RWPE2 (cell line): ENCODE data around the gene C12orf76.

Experiments
- ATAC-seq: fragments of 200-7000 bp; cut with Tn5 transposase; 3 replicates; pipeline ENCODE4 v1.9.1; 2021; ENCODE audit warnings: low read depth
- DNase-seq: peaks from one replicate; pipeline ENCODE4 v3.0.0-alpha.2; 2020; ENCODE audit warnings: low spot score
- H3K27ac ChIP-seq: fragments of 450-650 bp; 2 replicates; pipeline ENCODE4 v1.5.1; 2017; ENCODE audit warnings: mild to moderate bottlenecking; ENCODE audit not compliant: poor library complexity, severe bottlenecking
- H3K27me3 ChIP-seq: fragments of 250-450 bp; sonication (Bioruptor Pico); 2 replicates; pipeline ENCODE4 v1.5.1; 2021; ENCODE audit warnings: mild to moderate bottlenecking, moderate library complexity; ENCODE audit not compliant: insufficient read depth, poor library complexity, severe bottlenecking
- H3K36me3 ChIP-seq: fragments of 250-450 bp; sonication (Bioruptor Pico); 2 replicates; pipeline ENCODE4 v1.5.1; 2020; ENCODE audit warnings: low read depth, mild to moderate bottlenecking, moderate library complexity
- H3K4me1 ChIP-seq: fragments of 250-450 bp; sonication (Bioruptor Pico); 2 replicates; pipeline ENCODE4 v1.5.1; 2021; ENCODE audit warnings: mild to moderate bottlenecking, moderate library complexity; ENCODE audit not compliant: insufficient read depth, poor library complexity, severe bottlenecking
- H3K4me3 ChIP-seq: fragments of 250-450 bp; sonication (Bioruptor Pico); 2 replicates; pipeline ENCODE4 v1.5.1; 2021; ENCODE audit warnings: mild to moderate bottlenecking, moderate library complexity; ENCODE audit not compliant: severe bottlenecking
- H3K9me3 ChIP-seq: fragments of 250-450 bp; sonication (Bioruptor Pico); 2 replicates; pipeline ENCODE4 v1.5.1; 2021; ENCODE audit warnings: mild to moderate bottlenecking, moderate library complexity; ENCODE audit not compliant: severe bottlenecking
- CTCF ChIP-seq: fragments of 450-650 bp; IDR thresholded peaks from one replicate; pipeline ENCODE4 v1.5.1; 2017; ENCODE audit warnings: mild to moderate bottlenecking, moderate library complexity; ENCODE audit not compliant: poor library complexity, severe bottlenecking

The C12orf76 gene

GRCh38 chr12:110002676-110003515 is 45.4 kb downstream of the C12orf76 start:
- peaks cover 9% of the 10 kb centered on the region; the same call in 1 of the 2 replicates for H3K36me3 ChIP-seq
- no peaks in the 10 kb centered on the region for H3K9me3 ChIP-seq
- H3K4me3 ChIP-seq, result no peak overlapping the region
- no peaks in the 10 kb centered on the region for H3K27me3 ChIP-seq
- peak; percentile 51 for ATAC-seq
- peak overlapping the region; percentile 91 for H3K27ac ChIP-seq
- H3K4me1 ChIP-seq, result peaks cover 34% of the 10 kb centered on the region
- peak; percentile 67 for DNase-seq
- TF ChIP-seq CTCF, result no peak

- Histone ChIP-seq H3K4me3 (no peak overlapping the region), H3K27me3 (no peaks in the 10 kb centered on the region), H3K4me1 (peaks cover 34% of the 10 kb centered on the region), H3K27ac (peak overlapping the region; percentile 91), H3K9me3 (no peaks in the 10 kb centered on the region), H3K36me3 (peaks cover 6% of the 10 kb centered on the region; the same call in 1 of the 2 replicates)
- no peak for DNase-seq
- ATAC-seq, result peak; percentile 69
- no peak for TF ChIP-seq CTCF
Measured at GRCh38 chr12:110001596-110001995, 46.7 kb downstream of the C12orf76 start.

GRCh38 chr12:109999983-110000505 is 48.3 kb downstream of the C12orf76 start:
- H3K9me3 ChIP-seq, result no peaks in the 10 kb centered on the region
- no peak for ATAC-seq
- peaks cover 34% of the 10 kb centered on the region for H3K4me1 ChIP-seq
- peaks cover 6% of the 10 kb centered on the region; the same call in 1 of the 2 replicates for H3K36me3 ChIP-seq
- no peak for TF ChIP-seq CTCF
- no peaks in the 10 kb centered on the region for H3K27me3 ChIP-seq
- peak overlapping the region; percentile 95 for H3K4me3 ChIP-seq
- no peak for DNase-seq
- peak overlapping the region; percentile 91 for H3K27ac ChIP-seq

GRCh38 chr12:109999649-109999971 is 48.7 kb downstream of the C12orf76 start:
- Histone ChIP-seq H3K4me3 (peak overlapping the region; percentile 95), H3K36me3 (peaks cover 6% of the 10 kb centered on the region; the same call in 1 of the 2 replicates), H3K4me1 (peaks cover 34% of the 10 kb centered on the region), H3K9me3 (no peaks in the 10 kb centered on the region), H3K27me3 (no peaks in the 10 kb centered on the region), H3K27ac (peak overlapping the region; percentile 91)
- ATAC-seq, result no peak
- TF ChIP-seq CTCF, result no peak
- DNase-seq, result no peak
